Heart left ventricle (tissue), 11 donors: Measurements from ENCODE around the gene TAF7L. TPM values are rescaled to one million over a fixed set of nuclear protein-coding genes. Genes with fewer than 3 reads are reported as not detected.

Source experiments
- polyA plus RNA-seq, 2 donors: library from polyadenylated mRNA; stranded (reverse); fragments of 200-250 nt; gene quantifications; one replicate each; pipeline ENCODE4 v1.2.3, GENCODE V29; 2013
- total RNA-seq, 9 donors: library from RNA; depleted of rRNA in 2 of 9; stranded (reverse); fragments of >200 nt in 2 of 9; fragmentation: NEBNext Ultra II Directional in 3 of 9; extraction: Animal tissue kit (Norgen Biotek cat#: 25700) in 3 of 9; gene quantifications; one replicate each; pipeline versions ENCODE4 v1.1.0 to v1.2.4, GENCODE V29; 2016 to 2023
- donor health status: ischemic (EF 13 %, LVEDD 7.1; RV severe dilation, severe dysfunction).
- donor health status: healthy with polysubstance abuse.
- donor health status: DM: no; HTN: yes; CAD: no.
- donor health status: DM: no; HTN: no; CAD: no.
- donor health status: ischemic (EF 25% LVEDD 5.7; RV mildly dilated, moderate dysfunction).
- donor health status: healthy.
- donor health status: DM: yes; HTN: yes; CAD: no.
- donor health status: PGD.
- donor health status: nonischemic (EF 23%, LVEDD 6.1; RV moderate dilation, normal function).

Gene TAF7L
- total and polyA plus RNA-seq, 11 donors = 0.04 TPM; not detected in 10

Other genes with a start within 250 kb of the TAF7L start
- gene TRMT2B, start 239.2 kb downstream of the TAF7L start, total RNA-seq = 10 to 100 TPM; 13.5 to 21.6 (median 18.3) TPM
- gene TRMT2B, start 239.2 kb downstream of the TAF7L start, polyA plus RNA-seq = 10 to 100 TPM; 11.9 to 14.5 TPM
- gene TMEM35A, start 212.5 kb downstream of the TAF7L start, total RNA-seq = 1 to 10 TPM in 1 of 9 donors, under 1 TPM in 3, not detected in 5; 0.12 to 1.1 (median 0.14) TPM
- under 1 TPM; 0.04 to 0.15 TPM for gene TMEM35A, start 212.5 kb downstream of the TAF7L start, polyA plus RNA-seq
- 1 to 10 TPM in 1 of 9 donors, under 1 TPM in 8; 0.20 to 3.3 (median 0.30) TPM for gene CENPI, start 193.1 kb downstream of the TAF7L start, total RNA-seq
- gene CENPI, start 193.1 kb downstream of the TAF7L start, polyA plus RNA-seq = under 1 TPM; 0.42 to 0.71 TPM
- under 1 TPM in 5 of 9 donors, not detected in 4; 0.05 to 0.11 (median 0.08) TPM for gene DRP2, start 71.5 kb downstream of the TAF7L start, total RNA-seq
- under 1 TPM; 0.01 to 0.04 TPM for gene DRP2, start 71.5 kb downstream of the TAF7L start, polyA plus RNA-seq
- gene TIMM8A, start 57.4 kb upstream of the TAF7L start, total RNA-seq = 10 to 100 TPM in 7 of 9 donors, 1 to 10 TPM in 2; 2.9 to 29.4 (median 17.5) TPM
- gene TIMM8A, start 57.4 kb upstream of the TAF7L start, polyA plus RNA-seq = 10 to 100 TPM; 11.9 to 29.4 TPM
- 10 to 100 TPM in 1 of 9 donors, 1 to 10 TPM in 4, under 1 TPM in 4; 0.25 to 18.8 (median 1.6) TPM for gene BTK, start 94.9 kb upstream of the TAF7L start, total RNA-seq
- gene BTK, start 94.9 kb upstream of the TAF7L start, polyA plus RNA-seq = 1 to 10 TPM; 1.4 to 1.5 TPM
- gene RPL36A, start 99.7 kb upstream of the TAF7L start, total RNA-seq = 100 to 1,000 TPM in 2 of 9 donors, 10 to 100 TPM in 7; 47.8 to 757 (median 69.7) TPM
- 1,000 to 10,000 TPM; 1,215 to 2,246 TPM for gene RPL36A, start 99.7 kb upstream of the TAF7L start, polyA plus RNA-seq
- 10 to 100 TPM in 7 of 9 donors, 1 to 10 TPM in 2; 5.2 to 27.5 (median 11.1) TPM for gene GLA, start 116.6 kb upstream of the TAF7L start, total RNA-seq
- gene GLA, start 116.6 kb upstream of the TAF7L start, polyA plus RNA-seq = 10 to 100 TPM; 16.4 to 19.9 TPM
- gene HNRNPH2, start 116.9 kb upstream of the TAF7L start, total RNA-seq = 10 to 100 TPM; 36.5 to 71.8 (median 56.8) TPM
- 10 to 100 TPM; 37.0 to 71.9 TPM for gene HNRNPH2, start 116.9 kb upstream of the TAF7L start, polyA plus RNA-seq
- gene ARMCX4, start 194.1 kb upstream of the TAF7L start, total RNA-seq = 10 to 100 TPM in 1 of 9 donors, 1 to 10 TPM in 8; 1.1 to 11.0 (median 5.1) TPM
- gene ARMCX4, start 194.1 kb upstream of the TAF7L start, polyA plus RNA-seq = 10 to 100 TPM in 1 of 2 donors, 1 to 10 TPM in 1; 4.2 to 21.1 TPM